ENCODE results near the gene CTNNA2.

CTNNA2 gene

GRCh38 chr2:80303909-80304837 is 791.3 kb downstream of the CTNNA2 start, which contains the start of gene LRRTM1:
LRRTM1 (minus strand) TSS chr2:80304752; CDS start chr2:80303819, 933 bp downstream.
- no peak for DNase-seq (ENCODE audit: low read depth in 2 of 3, low spot score in 2 of 3)

GRCh38 chr2:80311304-80311703 is 798.5 kb downstream of the CTNNA2 start:
- no peak for DNase-seq (ENCODE audit: low read depth in 2 of 3, low spot score in 2 of 3)

GRCh38 chr2:80312282-80312839 is 799.5 kb downstream of the CTNNA2 start:
- DNase-seq (ENCODE audit: low read depth in 2 of 3, low spot score in 2 of 3) = no peak

GRCh38 chr2:80322311-80322920 is 809.6 kb downstream of the CTNNA2 start:
- DNase-seq (ENCODE audit: low read depth in 2 of 3, low spot score in 2 of 3) = no peak

GRCh38 chr2:80322958-80323357 is 810.1 kb downstream of the CTNNA2 start:
- DNase-seq (ENCODE audit: low read depth in 2 of 3, low spot score in 2 of 3) = no peak

- DNase-seq (ENCODE audit: low read depth in 2 of 3, low spot score in 2 of 3) = no peak
Measured at GRCh38 chr2:80323610-80324009, 810.8 kb downstream of the CTNNA2 start.

- DNase-seq (ENCODE audit: low read depth in 2 of 3, low spot score in 2 of 3) = no peak
Measured at GRCh38 chr2:80324525-80324924, 811.7 kb downstream of the CTNNA2 start.

GRCh38 chr2:80326214-80326613 is 813.4 kb downstream of the CTNNA2 start:
- DNase-seq (ENCODE audit: low read depth in 2 of 3, low spot score in 2 of 3) = no peak

GRCh38 chr2:80326861-80327260 is 814.0 kb downstream of the CTNNA2 start:
- no peak for DNase-seq (ENCODE audit: low read depth in 2 of 3, low spot score in 2 of 3)

- DNase-seq (ENCODE audit: low read depth in 2 of 3, low spot score in 2 of 3) = no peak
Measured at GRCh38 chr2:80328159-80328571, 815.3 kb downstream of the CTNNA2 start.

GRCh38 chr2:80329491-80329890 is 816.6 kb downstream of the CTNNA2 start:
- DNase-seq (ENCODE audit: low read depth in 2 of 3, low spot score in 2 of 3) = no peak

GRCh38 chr2:80330527-80331450 is 817.9 kb downstream of the CTNNA2 start:
- DNase-seq (ENCODE audit: low read depth in 2 of 3, low spot score in 2 of 3) = no peak

- no peak for DNase-seq (ENCODE audit: low read depth in 2 of 3, low spot score in 2 of 3)
Measured at GRCh38 chr2:80333886-80334285, 821.0 kb downstream of the CTNNA2 start.

- DNase-seq (ENCODE audit: low read depth in 2 of 3, low spot score in 2 of 3) = no peak
Measured at GRCh38 chr2:80335411-80335810, 822.6 kb downstream of the CTNNA2 start.

GRCh38 chr2:80338794-80339193 is 825.9 kb downstream of the CTNNA2 start:
- no peak for DNase-seq (ENCODE audit: low read depth in 2 of 3, low spot score in 2 of 3)

- DNase-seq (ENCODE audit: low read depth in 2 of 3, low spot score in 2 of 3) = no peak
Measured at GRCh38 chr2:80340022-80340421, 827.2 kb downstream of the CTNNA2 start.

GRCh38 chr2:80348078-80348477 is 835.2 kb downstream of the CTNNA2 start:
- no peak for DNase-seq (ENCODE audit: low read depth in 2 of 3, low spot score in 2 of 3)

GRCh38 chr2:80348953-80349352 is 836.1 kb downstream of the CTNNA2 start:
- DNase-seq (ENCODE audit: low read depth in 2 of 3, low spot score in 2 of 3) = no peak

- no peak for DNase-seq (ENCODE audit: low read depth in 2 of 3, low spot score in 2 of 3)
Measured at GRCh38 chr2:80351231-80351630, 838.4 kb downstream of the CTNNA2 start.

- no peak for DNase-seq (ENCODE audit: low read depth in 2 of 3, low spot score in 2 of 3)
Measured at GRCh38 chr2:80354858-80355257, 842.0 kb downstream of the CTNNA2 start.

GRCh38 chr2:80361904-80362303 is 849.1 kb downstream of the CTNNA2 start:
- DNase-seq (ENCODE audit: low read depth in 2 of 3, low spot score in 2 of 3) = no peak

All from activated CD8-positive, alpha-beta memory T cell treated with anti-CD3 and anti-CD28 coated beads for 48 hours (primary cell).